SIG-M5 (cell line): ENCODE results near the gene PRMT3.
"Not testable (repeated sequence)": the region's sequence is repeated elsewhere in the genome, so short reads cannot be mapped to it uniquely, and the experiment has no call there.

ENCODE experiments used
- DNase-seq: peaks from one replicate; lab custom pipeline; 2025; lab: John Stamatoyannopoulos, UW

The PRMT3 gene

DNA sequence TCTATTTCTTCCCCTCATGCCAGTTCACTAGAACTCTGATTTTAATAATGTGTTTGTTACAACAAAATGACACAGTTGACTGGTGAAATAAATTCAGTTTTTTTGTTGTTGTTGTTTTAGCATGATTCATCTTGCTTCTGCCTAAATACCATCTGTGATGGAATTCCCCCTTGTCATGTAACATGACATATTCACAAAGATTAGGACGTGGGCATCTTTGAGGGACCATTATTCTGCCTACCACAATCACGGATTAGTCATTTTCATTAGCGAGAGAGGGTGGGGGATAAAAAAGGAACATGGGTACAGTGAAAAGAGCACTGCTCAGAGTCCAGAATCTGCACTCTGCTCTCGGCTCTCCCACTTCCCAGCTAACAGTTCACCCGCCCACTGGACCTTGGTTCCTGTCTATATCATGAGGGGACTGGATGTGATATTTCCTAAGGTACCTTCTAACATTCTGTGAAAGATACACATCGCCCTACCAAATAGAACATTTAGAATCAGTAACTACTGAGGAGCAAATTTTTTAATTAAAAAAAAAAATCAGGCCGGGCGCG is 12.7 kb upstream of the PRMT3 start:
- DNase-seq: no peak

GRCh38 chr11:20376162-20376730 is 11.3 kb upstream of the PRMT3 start:
- no peak for DNase-seq

- DNase-seq: not testable (repeated sequence)
Measured at GRCh38 chr11:20385996-20386395, 1.5 kb upstream of the PRMT3 start.

- no peak for DNase-seq
Measured at GRCh38 chr11:20388096-20389055, 860 bp downstream of the PRMT3 start.

GRCh38 chr11:20397281-20397680 is 9.8 kb downstream of the PRMT3 start:
- DNase-seq: no peak

DNA sequence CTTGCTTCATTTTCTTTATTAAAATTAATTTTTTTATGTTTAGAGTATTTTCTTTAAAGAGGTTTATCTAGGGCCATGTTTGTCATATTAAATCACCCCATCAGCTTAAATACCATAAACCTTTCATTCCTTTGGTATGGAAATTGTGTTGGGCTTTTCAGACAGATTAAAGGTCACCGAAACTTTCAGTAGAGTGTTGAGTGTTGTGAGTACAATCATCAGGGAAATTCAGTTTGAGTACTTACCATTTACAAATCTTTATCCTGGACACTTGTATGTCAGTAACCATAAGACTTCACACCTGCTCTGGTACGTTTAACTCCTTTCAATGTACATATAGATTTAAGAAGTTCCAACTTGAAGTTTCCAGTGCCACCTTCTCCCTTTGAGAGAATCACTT is 12.0 kb downstream of the PRMT3 start:
- no peak for DNase-seq

- no peak for DNase-seq
Measured at GRCh38 chr11:20403059-20403458, 15.5 kb downstream of the PRMT3 start.

DNA sequence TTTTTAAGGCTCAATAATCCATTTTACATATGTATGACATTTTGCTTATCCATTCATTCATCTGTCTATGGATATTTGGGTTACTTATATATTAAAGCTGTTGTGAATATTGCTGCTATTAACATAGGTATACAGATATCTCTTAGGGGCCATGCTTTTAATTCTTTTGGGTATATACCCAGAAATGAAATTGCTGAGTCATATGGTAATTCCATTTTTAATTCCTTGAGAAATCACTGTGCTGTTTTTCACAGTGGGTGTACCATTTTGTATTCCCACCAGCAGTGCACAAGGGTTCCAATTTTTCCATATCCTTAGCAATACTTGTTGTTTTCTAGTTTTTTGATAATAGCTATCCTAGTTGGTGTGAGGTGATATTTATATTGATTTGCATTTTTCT is 19.0 kb downstream of the PRMT3 start:
- DNase-seq: no peak

GRCh38 chr11:20407344-20407743 is 19.8 kb downstream of the PRMT3 start:
- DNase-seq: no peak

- no peak for DNase-seq
Measured at GRCh38 chr11:20415432-20415831, 27.9 kb downstream of the PRMT3 start.

DNA sequence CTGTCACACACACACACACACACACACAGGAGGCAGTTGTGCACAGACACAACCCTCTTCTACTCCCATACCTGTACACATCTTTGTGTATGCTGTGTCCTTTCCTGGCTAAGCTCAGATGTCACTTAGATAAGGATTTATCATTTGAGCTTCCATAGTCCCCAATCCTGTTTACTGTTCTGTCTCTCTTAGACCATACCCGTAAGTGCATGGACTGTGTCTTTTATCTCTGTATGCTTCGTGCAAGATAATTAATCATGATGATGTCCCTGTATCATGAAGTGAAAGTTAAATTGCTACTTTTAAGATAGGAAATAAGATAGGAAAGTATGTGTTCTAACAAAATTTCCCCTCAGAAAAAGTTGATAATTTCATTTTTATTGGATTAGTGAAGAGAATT is 30.3 kb downstream of the PRMT3 start:
- no peak for DNase-seq

DNA sequence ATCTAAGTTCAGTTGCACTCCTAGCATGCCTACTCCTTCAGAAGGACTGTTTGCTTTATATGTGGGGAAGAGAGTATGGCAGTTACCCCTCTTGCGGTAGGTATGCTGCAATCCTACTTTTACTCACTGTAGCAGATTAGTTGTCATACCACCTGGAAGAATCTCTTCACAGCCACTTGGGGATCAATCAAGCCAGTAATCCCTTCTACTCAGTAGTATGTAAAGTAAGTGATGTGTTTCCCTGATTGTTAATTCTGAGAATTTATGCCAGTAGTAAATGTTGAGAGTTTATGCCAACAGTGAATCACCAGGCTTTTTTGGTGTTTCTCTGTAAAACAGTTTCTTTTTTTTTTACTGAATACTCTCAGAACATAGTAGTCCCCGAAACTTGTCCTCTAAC is 34.4 kb downstream of the PRMT3 start:
- no peak for DNase-seq

GRCh38 chr11:20429216-20429615 is 41.7 kb downstream of the PRMT3 start:
- no peak for DNase-seq

DNA sequence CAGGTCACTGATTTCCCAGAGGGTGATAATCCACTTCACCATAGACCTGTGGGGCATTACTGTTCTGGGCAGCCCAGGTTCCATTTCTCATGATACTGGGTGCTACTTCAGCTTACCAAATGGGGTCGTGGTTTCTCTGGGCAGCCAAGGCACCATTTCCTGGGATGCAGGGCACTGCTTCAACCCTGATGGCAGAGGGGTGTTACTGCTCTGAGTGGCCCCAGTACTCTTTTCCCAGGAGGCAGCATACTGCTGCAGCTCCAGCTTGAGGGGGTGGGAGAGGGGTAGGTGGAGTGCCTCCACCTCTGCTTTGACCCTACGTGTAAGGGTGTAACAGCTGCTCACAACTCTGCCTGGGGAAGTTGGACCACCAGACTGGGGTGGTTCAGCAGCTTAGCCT is 51.1 kb downstream of the PRMT3 start:
- DNase-seq: no peak

DNA sequence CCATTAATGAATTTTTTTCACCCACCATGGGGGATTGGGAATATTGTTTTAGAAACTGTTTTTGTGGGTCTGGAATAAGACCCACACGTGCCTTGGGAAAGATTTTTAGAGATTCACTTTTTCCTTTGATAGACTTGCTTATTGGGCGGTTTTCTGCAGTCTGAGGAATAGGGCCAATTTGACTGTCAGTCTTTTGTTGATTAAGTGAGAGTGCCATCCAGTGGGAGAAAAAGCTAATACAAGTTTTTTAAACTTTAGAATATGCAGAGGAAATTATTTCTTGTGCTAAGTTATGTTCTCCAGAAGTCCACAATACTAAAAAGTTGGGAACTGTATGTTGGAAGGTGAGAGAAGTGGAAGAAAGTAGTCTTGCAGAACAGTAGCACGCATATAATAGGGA is 56.1 kb downstream of the PRMT3 start:
- DNase-seq: no peak

GRCh38 chr11:20444535-20444934 is 57.0 kb downstream of the PRMT3 start:
- no peak for DNase-seq

GRCh38 chr11:20448834-20449233 is 61.3 kb downstream of the PRMT3 start:
- no peak for DNase-seq

- no peak for DNase-seq
Measured at GRCh38 chr11:20450829-20451228, 63.3 kb downstream of the PRMT3 start.

DNA sequence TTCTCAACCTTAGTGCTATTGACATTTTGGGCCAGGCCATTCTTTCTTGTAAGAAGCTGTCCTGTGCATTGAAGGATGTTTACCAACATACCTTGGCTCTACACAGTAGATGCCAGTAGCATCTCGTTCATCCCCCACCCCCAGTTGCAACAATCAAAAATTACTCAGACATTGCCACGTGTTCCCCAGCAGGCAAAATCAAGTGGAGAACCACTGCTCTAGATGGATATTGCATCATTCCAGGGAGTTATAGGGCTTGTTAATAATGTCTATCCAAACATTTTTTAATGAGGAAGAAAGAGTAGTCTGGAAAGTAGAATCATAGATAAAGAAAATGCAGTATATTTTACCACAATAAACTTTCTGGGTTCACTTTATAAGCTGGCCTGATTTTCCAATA is 64.1 kb downstream of the PRMT3 start:
- no peak for DNase-seq

DNA sequence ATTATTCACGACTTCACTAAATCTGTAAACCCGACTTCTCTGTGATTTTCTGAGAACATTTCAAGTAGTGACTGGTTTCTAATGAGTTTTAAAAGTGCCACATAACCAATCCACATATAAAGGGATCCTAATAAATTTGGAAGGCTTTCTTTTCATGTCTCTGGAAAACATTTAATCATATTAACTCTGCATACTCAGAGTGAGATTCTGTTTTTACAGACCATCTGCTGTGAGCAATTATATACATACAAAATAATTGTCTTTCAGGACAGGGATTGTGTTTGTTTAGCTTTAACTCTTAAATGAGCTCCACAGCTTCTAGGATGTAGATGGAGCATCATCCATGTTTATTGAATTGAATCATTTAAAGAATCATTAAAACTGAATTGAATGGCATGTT is 65.1 kb downstream of the PRMT3 start:
- DNase-seq: no peak

- DNase-seq: no peak
Measured at GRCh38 chr11:20453657-20454316, 66.3 kb downstream of the PRMT3 start.

- DNase-seq: no peak
Measured at GRCh38 chr11:20457001-20457799, 69.7 kb downstream of the PRMT3 start.
